GM23338 (cell line): ENCODE measurements around the gene SNX1. TPM values are rescaled to one million over a fixed set of nuclear protein-coding genes. Genes with fewer than 3 reads are reported as not detected.

Experiments used
- ATAC-seq: fragments of 200-7000 bp; cut with Tn5 transposase; 3 replicates; pipeline ENCODE4 v1.9.1; 2020
- DNase-seq: peaks from one replicate; pipeline ENCODE4 v3.0.0-alpha.2; 2015; ENCODE audit warnings: low spot score
- H2AFZ ChIP-seq: fragments of 200-600 bp; sonication (generic); 2 replicates; pipeline ENCODE4 v1.8.0; 2016; ENCODE audit warnings: antibody characterized with exemption, mild to moderate bottlenecking, moderate library complexity
- H3F3A ChIP-seq: fragments of 200-600 bp; sonication (generic); replicated peaks from 2 replicates; pipeline ENCODE4 v1.8.0; 2017; ENCODE audit warnings: antibody characterized with exemption, mixed run types, low read depth
- H3K27ac ChIP-seq: fragments of 200-600 bp; sonication (generic); 2 replicates; pipeline ENCODE4 v1.6.1; 2016; ENCODE audit warnings: low read depth
- H3K27me3 ChIP-seq: fragments of 200-600 bp; sonication (generic); 2 replicates; pipeline ENCODE4 v1.8.0; 2016; ENCODE audit warnings: mild to moderate bottlenecking, mixed run types, moderate library complexity; ENCODE audit not compliant: insufficient read depth
- H3K36me3 ChIP-seq: fragments of 200-600 bp; sonication (generic); 2 replicates; pipeline ENCODE4 v1.8.0; 2016; ENCODE audit warnings: mild to moderate bottlenecking; ENCODE audit not compliant: insufficient read depth
- H3K4me1 ChIP-seq: fragments of 200-600 bp; sonication (generic); 2 replicates; pipeline ENCODE4 v1.8.0; 2016; ENCODE audit warnings: mild to moderate bottlenecking, moderate library complexity; ENCODE audit not compliant: insufficient read depth
- H3K4me2 ChIP-seq: fragments of 200-600 bp; sonication (generic); 2 replicates; pipeline ENCODE4 v1.7.1; 2017; ENCODE audit warnings: mixed run types
- H3K4me3 ChIP-seq: fragments of 200-600 bp; sonication (generic); 2 replicates; pipeline ENCODE4 v1.6.1; 2016; ENCODE audit warnings: mixed run types
- H3K79me2 ChIP-seq: fragments of 200-600 bp; sonication (generic); replicated peaks from 2 replicates; pipeline ENCODE4 v1.8.0; 2017; ENCODE audit warnings: mild to moderate bottlenecking; ENCODE audit not compliant: insufficient read depth
- H3K9me2 ChIP-seq: fragments of 200-600 bp; sonication (generic); 2 replicates; pipeline ENCODE4 v1.8.0; 2017; ENCODE audit not compliant: insufficient read depth
- H4K20me1 ChIP-seq: fragments of 200-600 bp; sonication (generic); replicated peaks from 2 replicates; pipeline ENCODE4 v1.8.0; 2017; ENCODE audit warnings: mild to moderate bottlenecking; ENCODE audit not compliant: insufficient read depth
- H3K27ac Mint-ChIP-seq: 2 replicates; pipeline ENCODE4 v1.8.0; 2020; ENCODE audit warnings: inconsistent platforms, mild to moderate bottlenecking, moderate library complexity, mixed read lengths
- H3K27me3 Mint-ChIP-seq: 3 replicates; pipeline ENCODE4 v1.8.0; 2022; ENCODE audit warnings: low read depth, mild to moderate bottlenecking, moderate library complexity, mixed read lengths, inconsistent platforms; ENCODE audit not compliant: insufficient read depth, poor library complexity
- H3K36me3 Mint-ChIP-seq: 3 replicates; pipeline ENCODE4 v1.8.0; 2021; ENCODE audit warnings: low read depth, mild to moderate bottlenecking, inconsistent platforms, moderate library complexity, mixed read lengths
- H3K4me1 Mint-ChIP-seq: 3 replicates; pipeline ENCODE4 v1.8.0; 2020; ENCODE audit warnings: mild to moderate bottlenecking, inconsistent platforms, mixed read lengths
- H3K4me3 Mint-ChIP-seq: 3 replicates; pipeline ENCODE4 v1.8.0; 2021; ENCODE audit warnings: moderate library complexity, mild to moderate bottlenecking, inconsistent platforms, mixed read lengths
- H3K9me3 Mint-ChIP-seq: 3 replicates; pipeline ENCODE4 v1.8.0; 2020; ENCODE audit warnings: moderate library complexity, mild to moderate bottlenecking, inconsistent platforms, mixed read lengths
- CREB1 ChIP-seq: fragments of 250-450 bp; sonication (Bioruptor Pico); IDR thresholded peaks from 2 replicates; pipeline ENCODE4 v1.5.0; 2020; ENCODE audit warnings: low read depth, mild to moderate bottlenecking, moderate library complexity
- CTCF ChIP-seq, 2 experiments: fragments of 200-600 bp in 1 of 2; sonication (generic) in 1 of 2; conservative IDR thresholded peaks; 2 replicates each; pipeline versions ENCODE4 v1.5.1 to v1.6.1; 2016 to 2017; ENCODE audit warnings: antibody characterized with exemption in 2 of 2, low read depth in 2 of 2, mild to moderate bottlenecking in 2 of 2, moderate library complexity in 1 of 2
- ETS1 ChIP-seq: IDR thresholded peaks from 2 replicates; pipeline ENCODE4 v1.6.1; 2016; ENCODE audit warnings: antibody characterized with exemption
- EZH2 ChIP-seq: fragments of 200-600 bp; sonication (generic); IDR thresholded peaks from one replicate; pipeline ENCODE4 v1.8.0; 2017; ENCODE audit warnings: antibody characterized with exemption, mild to moderate bottlenecking, low read depth; ENCODE audit not compliant: unreplicated experiment
- EZH2phosphoT487 ChIP-seq: fragments of 200-600 bp; sonication (generic); IDR thresholded peaks from one replicate; pipeline ENCODE4 v1.8.1; 2018; ENCODE audit warnings: antibody characterized with exemption; ENCODE audit not compliant: unreplicated experiment
- JUNB ChIP-seq: IDR thresholded peaks from one replicate; pipeline ENCODE4 v1.6.1; 2016; ENCODE audit warnings: antibody characterized with exemption; ENCODE audit not compliant: unreplicated experiment
- NANOG ChIP-seq: IDR thresholded peaks from 2 replicates; pipeline ENCODE4 v1.6.1; 2016; ENCODE audit warnings: antibody characterized with exemption, borderline replicate concordance
- POLR2AphosphoS5 ChIP-seq: IDR thresholded peaks from 2 replicates; pipeline ENCODE4 v1.6.1; 2016; ENCODE audit warnings: antibody characterized with exemption, low read depth
- STAT1 ChIP-seq: IDR thresholded peaks from one replicate; pipeline ENCODE4 v1.6.1; 2016; ENCODE audit warnings: antibody characterized with exemption; ENCODE audit not compliant: unreplicated experiment
- ZNF114 ChIP-seq: fragments of 250-450 bp; sonication (Bioruptor Pico); IDR thresholded peaks from 2 replicates; pipeline ENCODE4 v1.5.0; 2020; ENCODE audit warnings: mild to moderate bottlenecking, moderate library complexity
- ZNF331 ChIP-seq: fragments of 250-450 bp; sonication (Bioruptor Pico); IDR thresholded peaks from 2 replicates; pipeline ENCODE4 v1.5.0; 2020; ENCODE audit warnings: low read depth, mild to moderate bottlenecking, moderate library complexity
- ZNF462 ChIP-seq: fragments of 250-450 bp; sonication (Bioruptor Pico); IDR thresholded peaks from 2 replicates; pipeline ENCODE4 v1.5.0; 2020; ENCODE audit warnings: mild to moderate bottlenecking, moderate library complexity
- polyA plus RNA-seq: library from polyadenylated mRNA; unstranded; fragments of >200 nt; fragmentation: Nextera tagmentation; extraction: Ambion mirVana; gene quantifications from 2 replicates; pipeline ENCODE4 v1.2.1, GENCODE V29; 2016
- total RNA-seq: library from RNA; depleted of rRNA; stranded (reverse); fragments of >200 nt; shearing (Covaris generic); gene quantifications from 2 replicates; pipeline ENCODE4 v1.2.3, GENCODE V29; 2014
- TF ChIP-seq, protein P1 (sequence below): IDR thresholded peaks from one replicate; pipeline ENCODE4 v1.6.1; 2018; ENCODE audit warnings: antibody characterized with exemption; ENCODE audit not compliant: unreplicated experiment

The SNX1 gene
- total and polyA plus RNA-seq, 2 experiments from 2014 or later, result 33.3 to 33.8 TPM

GRCh38 chr15:64102497-64102896, 6.7 kb downstream of the SNX1 start:
- Histone ChIP-seq H3K27me3 (no peaks in the 10 kb centered on the region), H3K79me2 (peaks cover 96% of the 10 kb centered on the region), H3K4me2 (no peak overlapping the region), H3K36me3 (no peaks in the 10 kb centered on the region), H3K27ac (no peak overlapping the region), H4K20me1 (peaks cover 6% of the 10 kb centered on the region; the same call in 1 of the 2 replicates), H3K4me3 (no peak overlapping the region), H3K9me2 (no peaks in the 10 kb centered on the region), H3F3A (no peaks in the 10 kb centered on the region), H3K4me1 (peaks cover 5% of the 10 kb centered on the region; the same call in 1 of the 2 replicates), H2AFZ (no peak overlapping the region)
- no peak overlapping the region for H3K4me3 Mint-ChIP-seq
- H3K36me3 Mint-ChIP-seq, result no peaks in the 10 kb centered on the region
- peaks cover under 1% of the 10 kb centered on the region; the same call in 2 of the 3 replicates for H3K4me1 Mint-ChIP-seq
- H3K9me3 Mint-ChIP-seq, result no peaks in the 10 kb centered on the region
- H3K27ac Mint-ChIP-seq, result no peak overlapping the region
- no peak for TF ChIP-seq ZNF331
- no peak for TF ChIP-seq ETS1
- TF ChIP-seq POLR2AphosphoS5, result no peak
- TF ChIP-seq STAT1, result no peak
- TF ChIP-seq JUNB, result no peak
- TF ChIP-seq ZNF462, result no peak
- no peak for TF ChIP-seq EZH2phosphoT487
- no peak for TF ChIP-seq CREB1 (CRISPR knock-in tag)
- TF ChIP-seq CTCF (conservative IDR thresholded peaks at IDR 0.05; ENCODE audit: low read depth in 2 of 2), result no peak
- no peak for TF ChIP-seq EZH2
- TF ChIP-seq, protein P1, sequence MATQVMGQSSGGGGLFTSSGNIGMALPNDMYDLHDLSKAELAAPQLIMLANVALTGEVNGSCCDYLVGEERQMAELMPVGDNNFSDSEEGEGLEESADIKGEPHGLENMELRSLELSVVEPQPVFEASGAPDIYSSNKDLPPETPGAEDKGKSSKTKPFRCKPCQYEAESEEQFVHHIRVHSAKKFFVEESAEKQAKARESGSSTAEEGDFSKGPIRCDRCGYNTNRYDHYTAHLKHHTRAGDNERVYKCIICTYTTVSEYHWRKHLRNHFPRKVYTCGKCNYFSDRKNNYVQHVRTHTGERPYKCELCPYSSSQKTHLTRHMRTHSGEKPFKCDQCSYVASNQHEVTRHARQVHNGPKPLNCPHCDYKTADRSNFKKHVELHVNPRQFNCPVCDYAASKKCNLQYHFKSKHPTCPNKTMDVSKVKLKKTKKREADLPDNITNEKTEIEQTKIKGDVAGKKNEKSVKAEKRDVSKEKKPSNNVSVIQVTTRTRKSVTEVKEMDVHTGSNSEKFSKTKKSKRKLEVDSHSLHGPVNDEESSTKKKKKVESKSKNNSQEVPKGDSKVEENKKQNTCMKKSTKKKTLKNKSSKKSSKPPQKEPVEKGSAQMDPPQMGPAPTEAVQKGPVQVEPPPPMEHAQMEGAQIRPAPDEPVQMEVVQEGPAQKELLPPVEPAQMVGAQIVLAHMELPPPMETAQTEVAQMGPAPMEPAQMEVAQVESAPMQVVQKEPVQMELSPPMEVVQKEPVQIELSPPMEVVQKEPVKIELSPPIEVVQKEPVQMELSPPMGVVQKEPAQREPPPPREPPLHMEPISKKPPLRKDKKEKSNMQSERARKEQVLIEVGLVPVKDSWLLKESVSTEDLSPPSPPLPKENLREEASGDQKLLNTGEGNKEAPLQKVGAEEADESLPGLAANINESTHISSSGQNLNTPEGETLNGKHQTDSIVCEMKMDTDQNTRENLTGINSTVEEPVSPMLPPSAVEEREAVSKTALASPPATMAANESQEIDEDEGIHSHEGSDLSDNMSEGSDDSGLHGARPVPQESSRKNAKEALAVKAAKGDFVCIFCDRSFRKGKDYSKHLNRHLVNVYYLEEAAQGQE, result no peak
- no peak for TF ChIP-seq NANOG
- TF ChIP-seq ZNF114 (CRISPR knock-in tag), result no peak
- H3K27me3 Mint-ChIP-seq, result no peaks in the 10 kb centered on the region
- no peak for DNase-seq
- ATAC-seq, result no peak
